Panc1 (cell line): ENCODE data around the gene AGAP2. TPM values are rescaled to one million over a fixed set of nuclear protein-coding genes. Genes with fewer than 3 reads are reported as not detected.

Source experiments
- ATAC-seq: fragments of 200-7000 bp; cut with Tn5 transposase; 2 replicates; pipeline ENCODE4 v1.9.1; 2020; ENCODE audit warnings: mild to moderate bottlenecking, moderate library complexity
- BruUV-seq: library from RNA; stranded (reverse); fragments of 400-500 nt; replicated peaks from 2 replicates; lab custom pipeline; 2021; lab: Mats Ljungman, UMichigan
- CTCF ChIA-PET: fragments of 300-600 bp; sonication (Branson Sonifier 250); formaldehyde crosslinking; loops from one replicate; lab custom pipeline; 2022; ENCODE audit warnings: antibody characterized with exemption; lab: Charles Lee
- POLR2A ChIA-PET: fragments of 300-600 bp; sonication (Branson Sonifier 250); formaldehyde crosslinking; loops from one replicate; lab custom pipeline; 2022; ENCODE audit warnings: antibody characterized with exemption; lab: Charles Lee
- DNase-seq: peaks from one replicate; pipeline ENCODE4 v3.0.0-alpha.2; 2010; ENCODE audit warnings: low read depth, low spot score
- H3K27ac ChIP-seq: 2 replicates; pipeline ENCODE4 v1.5.1; 2011; ENCODE audit warnings: mild to moderate bottlenecking, low read length, inconsistent platforms
- H3K27me3 ChIP-seq: fragments of 200-500 bp; sonication (Bioruptor generic); 2 replicates; pipeline ENCODE4 v1.6.0; 2014; ENCODE audit warnings: low read length, inconsistent platforms; ENCODE audit not compliant: control insufficient read depth, insufficient read depth
- H3K36me3 ChIP-seq: fragments of 200-500 bp; sonication (Bioruptor generic); 2 replicates; pipeline ENCODE4 v1.5.1; 2014; ENCODE audit warnings: inconsistent platforms, mild to moderate bottlenecking, low read length, moderate library complexity; ENCODE audit not compliant: control insufficient read depth, insufficient read depth
- H3K4me1 ChIP-seq: 2 replicates; pipeline ENCODE4 v1.5.1; 2011; ENCODE audit warnings: inconsistent platforms, mild to moderate bottlenecking, low read length, moderate library complexity; ENCODE audit not compliant: control insufficient read depth, insufficient read depth
- H3K4me3 ChIP-seq, 2 experiments: 2 replicates each; pipeline ENCODE4 v1.5.1; 2011 to 2012; ENCODE audit warnings: low read depth in 2 of 2, low read length in 2 of 2, mild to moderate bottlenecking in 2 of 2, inconsistent platforms in 1 of 2, moderate library complexity in 1 of 2
- H3K9me3 ChIP-seq: fragments of 200-500 bp; sonication (Bioruptor generic); 2 replicates; pipeline ENCODE4 v1.5.1; 2014; ENCODE audit warnings: low read depth, mild to moderate bottlenecking, inconsistent platforms, low read length, moderate library complexity; ENCODE audit not compliant: control insufficient read depth, insufficient read depth
- POLR2AphosphoS5 ChIP-seq: IDR thresholded peaks from 2 replicates; pipeline ENCODE4 v1.6.1; 2012; ENCODE audit warnings: mild to moderate bottlenecking, low read depth, low read length, moderate library complexity
- SIN3A ChIP-seq: IDR thresholded peaks from 2 replicates; pipeline ENCODE4 v1.6.1; 2012; ENCODE audit warnings: low read depth, mild to moderate bottlenecking, low read length, moderate library complexity, borderline replicate concordance; ENCODE audit not compliant: insufficient read depth
- TCF7L2 ChIP-seq: IDR thresholded peaks from 2 replicates; pipeline ENCODE4 v1.6.1; 2011; ENCODE audit warnings: mild to moderate bottlenecking, low read depth, low read length, inconsistent platforms
- in situ Hi-C: cut with HindIII; loops from 2 replicates; pipeline ENCODE4 v1.10.0; 2016; ENCODE audit warnings: low sequenced_read_pairs, low pct_unique_long_range_greater_than_20kb
- intact Hi-C: fragments of 100-400 bp; cut with micrococcal nuclease; formaldehyde crosslinking; loops from one replicate; pipeline ENCODE4 v1.10.0; 2022; ENCODE audit not compliant: unreplicated experiment
- total RNA-seq: library from RNA; stranded (reverse); gene quantifications from one replicate; pipeline ENCODE4 v1.2.1, GENCODE V29; 2021; ENCODE audit not compliant: unreplicated experiment
- TF ChIP-seq, protein P1 (sequence below), 2 experiments: IDR thresholded peaks; 2 replicates each; pipeline ENCODE4 v1.6.1; 2011 to 2012; ENCODE audit warnings: low read depth in 2 of 2, control low read depth in 1 of 2, low read length in 1 of 2, mild to moderate bottlenecking in 1 of 2, moderate library complexity in 1 of 2; ENCODE audit not compliant: insufficient read depth in 1 of 2
- TF ChIP-seq, protein P2 (sequence below): fragments of 450-650 bp; IDR thresholded peaks from 2 replicates; pipeline ENCODE4 v1.5.1; 2017; ENCODE audit warnings: mild to moderate bottlenecking

Gene AGAP2
- total RNA-seq, 1 experiment from 2014 or later = 0.49 TPM

DNA sequence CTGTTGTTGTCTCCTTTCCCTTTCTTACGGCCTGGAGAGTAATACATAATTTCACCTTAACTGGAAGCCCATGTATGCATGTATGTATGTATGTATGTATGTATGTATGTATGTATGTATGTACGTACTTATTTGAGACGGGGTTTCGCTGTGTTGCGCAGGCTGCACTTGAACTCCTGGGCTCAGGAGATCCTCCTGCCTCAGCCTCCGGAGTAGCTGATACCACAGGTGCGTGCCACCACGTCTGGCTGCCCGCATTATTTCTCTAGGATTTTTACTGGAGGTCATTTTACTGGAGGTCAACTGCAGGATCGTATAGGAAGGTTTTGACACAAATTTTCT, 45.3 kb downstream of the AGAP2 start:
- Histone ChIP-seq H3K9me3 (no peaks in the 10 kb centered on the region), H3K27me3 (no peaks in the 10 kb centered on the region), H3K4me1 (peaks cover 5% of the 10 kb centered on the region; the same call in 1 of the 2 replicates), H3K27ac (peak overlapping the region; percentile 64), H3K36me3 (no peaks in the 10 kb centered on the region), H3K4me3 (peak overlapping the region; percentile 97 to 100)
- in situ Hi-C loops (no loop called here), intact Hi-C loops (no loop called here)
- no TSS peak for BruUV-seq
- POLR2A ChIA-PET = interaction anchor here (0.6 kb wide), 1 partner anchor 50 kb away, joined by 3 read pairs; no protein-coding TSS in a partner anchor
- CTCF ChIA-PET = interaction anchor here (0.5 kb wide), 1 partner anchor 15 kb away, joined by 4 read pairs; no protein-coding TSS in a partner anchor
- DNase-seq (no peak), ATAC-seq (peak; percentile 36)
- no peak for TF ChIP-seq SIN3A
- no peak for TF ChIP-seq TCF7L2
- TF ChIP-seq POLR2AphosphoS5 = no peak
- TF ChIP-seq, protein P1, sequence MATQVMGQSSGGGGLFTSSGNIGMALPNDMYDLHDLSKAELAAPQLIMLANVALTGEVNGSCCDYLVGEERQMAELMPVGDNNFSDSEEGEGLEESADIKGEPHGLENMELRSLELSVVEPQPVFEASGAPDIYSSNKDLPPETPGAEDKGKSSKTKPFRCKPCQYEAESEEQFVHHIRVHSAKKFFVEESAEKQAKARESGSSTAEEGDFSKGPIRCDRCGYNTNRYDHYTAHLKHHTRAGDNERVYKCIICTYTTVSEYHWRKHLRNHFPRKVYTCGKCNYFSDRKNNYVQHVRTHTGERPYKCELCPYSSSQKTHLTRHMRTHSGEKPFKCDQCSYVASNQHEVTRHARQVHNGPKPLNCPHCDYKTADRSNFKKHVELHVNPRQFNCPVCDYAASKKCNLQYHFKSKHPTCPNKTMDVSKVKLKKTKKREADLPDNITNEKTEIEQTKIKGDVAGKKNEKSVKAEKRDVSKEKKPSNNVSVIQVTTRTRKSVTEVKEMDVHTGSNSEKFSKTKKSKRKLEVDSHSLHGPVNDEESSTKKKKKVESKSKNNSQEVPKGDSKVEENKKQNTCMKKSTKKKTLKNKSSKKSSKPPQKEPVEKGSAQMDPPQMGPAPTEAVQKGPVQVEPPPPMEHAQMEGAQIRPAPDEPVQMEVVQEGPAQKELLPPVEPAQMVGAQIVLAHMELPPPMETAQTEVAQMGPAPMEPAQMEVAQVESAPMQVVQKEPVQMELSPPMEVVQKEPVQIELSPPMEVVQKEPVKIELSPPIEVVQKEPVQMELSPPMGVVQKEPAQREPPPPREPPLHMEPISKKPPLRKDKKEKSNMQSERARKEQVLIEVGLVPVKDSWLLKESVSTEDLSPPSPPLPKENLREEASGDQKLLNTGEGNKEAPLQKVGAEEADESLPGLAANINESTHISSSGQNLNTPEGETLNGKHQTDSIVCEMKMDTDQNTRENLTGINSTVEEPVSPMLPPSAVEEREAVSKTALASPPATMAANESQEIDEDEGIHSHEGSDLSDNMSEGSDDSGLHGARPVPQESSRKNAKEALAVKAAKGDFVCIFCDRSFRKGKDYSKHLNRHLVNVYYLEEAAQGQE (IDR thresholded peaks at IDR 0.05; ENCODE audit: insufficient read depth in 1 of 2, low read depth in 2 of 2, low read length in 1 of 2) = no peak
- TF ChIP-seq, protein P2, sequence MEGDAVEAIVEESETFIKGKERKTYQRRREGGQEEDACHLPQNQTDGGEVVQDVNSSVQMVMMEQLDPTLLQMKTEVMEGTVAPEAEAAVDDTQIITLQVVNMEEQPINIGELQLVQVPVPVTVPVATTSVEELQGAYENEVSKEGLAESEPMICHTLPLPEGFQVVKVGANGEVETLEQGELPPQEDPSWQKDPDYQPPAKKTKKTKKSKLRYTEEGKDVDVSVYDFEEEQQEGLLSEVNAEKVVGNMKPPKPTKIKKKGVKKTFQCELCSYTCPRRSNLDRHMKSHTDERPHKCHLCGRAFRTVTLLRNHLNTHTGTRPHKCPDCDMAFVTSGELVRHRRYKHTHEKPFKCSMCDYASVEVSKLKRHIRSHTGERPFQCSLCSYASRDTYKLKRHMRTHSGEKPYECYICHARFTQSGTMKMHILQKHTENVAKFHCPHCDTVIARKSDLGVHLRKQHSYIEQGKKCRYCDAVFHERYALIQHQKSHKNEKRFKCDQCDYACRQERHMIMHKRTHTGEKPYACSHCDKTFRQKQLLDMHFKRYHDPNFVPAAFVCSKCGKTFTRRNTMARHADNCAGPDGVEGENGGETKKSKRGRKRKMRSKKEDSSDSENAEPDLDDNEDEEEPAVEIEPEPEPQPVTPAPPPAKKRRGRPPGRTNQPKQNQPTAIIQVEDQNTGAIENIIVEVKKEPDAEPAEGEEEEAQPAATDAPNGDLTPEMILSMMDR = no peak

DNA sequence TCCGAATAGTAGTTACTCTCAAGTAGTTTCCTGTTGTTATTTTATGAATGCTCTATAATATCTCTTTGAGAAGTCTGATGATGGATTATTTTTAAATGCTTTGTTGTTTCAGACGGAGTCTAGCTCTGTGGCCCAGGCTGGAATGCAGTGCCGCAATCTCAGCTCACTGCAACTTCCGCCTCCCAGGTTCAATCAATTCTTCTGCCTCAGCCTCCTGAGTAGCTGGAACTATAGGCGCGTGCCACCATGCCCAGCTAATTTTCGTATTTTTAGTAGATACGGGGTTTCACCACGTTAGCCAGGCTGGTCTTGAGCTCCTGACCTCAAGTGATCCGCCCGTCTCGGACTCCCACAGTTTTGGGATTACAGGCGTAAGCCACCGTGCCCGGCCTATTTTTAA, 46.0 kb downstream of the AGAP2 start:
- ATAC-seq (no peak), DNase-seq (no peak)
- H3K36me3 ChIP-seq = no peaks in the 10 kb centered on the region
- H3K27me3 ChIP-seq = no peaks in the 10 kb centered on the region
- intact Hi-C loops (no loop called here), in situ Hi-C loops (no loop called here)
- no peaks in the 10 kb centered on the region for H3K9me3 ChIP-seq
- no peak for TF ChIP-seq POLR2AphosphoS5
- TF ChIP-seq, protein P2 = no peak
- TF ChIP-seq, protein P1 (IDR thresholded peaks at IDR 0.05; ENCODE audit: insufficient read depth in 1 of 2, low read depth in 2 of 2, low read length in 1 of 2) = no peak
- no peak for TF ChIP-seq TCF7L2
- TF ChIP-seq SIN3A = no peak
- ChIA-PET CTCF (no interaction called here), POLR2A (interaction anchor here (0.6 kb wide), 1 partner anchor 50 kb away, joined by 3 read pairs; no protein-coding TSS in a partner anchor)
- no TSS peak for BruUV-seq
- H3K4me1 ChIP-seq = peaks cover 5% of the 10 kb centered on the region; the same call in 1 of the 2 replicates
- H3K27ac ChIP-seq = no peak overlapping the region
- H3K4me3 ChIP-seq = no peak overlapping the region
